ENCODE data around the gene DHFR2. TPM values are rescaled to one million over a fixed set of nuclear protein-coding genes. Genes with fewer than 3 reads are reported as not detected.
"Not testable (repeated sequence)": the region's sequence is repeated elsewhere in the genome, so short reads cannot be mapped to it uniquely, and the experiment has no call there.

Gene DHFR2
- total RNA-seq, 1 donor: 4.7 TPM

GRCh38 chr3:94095111-94095510 is 32.4 kb upstream of the DHFR2 start:
- no peak for DNase-seq (ENCODE audit: low read depth)
- TF ChIP-seq, protein P1, sequence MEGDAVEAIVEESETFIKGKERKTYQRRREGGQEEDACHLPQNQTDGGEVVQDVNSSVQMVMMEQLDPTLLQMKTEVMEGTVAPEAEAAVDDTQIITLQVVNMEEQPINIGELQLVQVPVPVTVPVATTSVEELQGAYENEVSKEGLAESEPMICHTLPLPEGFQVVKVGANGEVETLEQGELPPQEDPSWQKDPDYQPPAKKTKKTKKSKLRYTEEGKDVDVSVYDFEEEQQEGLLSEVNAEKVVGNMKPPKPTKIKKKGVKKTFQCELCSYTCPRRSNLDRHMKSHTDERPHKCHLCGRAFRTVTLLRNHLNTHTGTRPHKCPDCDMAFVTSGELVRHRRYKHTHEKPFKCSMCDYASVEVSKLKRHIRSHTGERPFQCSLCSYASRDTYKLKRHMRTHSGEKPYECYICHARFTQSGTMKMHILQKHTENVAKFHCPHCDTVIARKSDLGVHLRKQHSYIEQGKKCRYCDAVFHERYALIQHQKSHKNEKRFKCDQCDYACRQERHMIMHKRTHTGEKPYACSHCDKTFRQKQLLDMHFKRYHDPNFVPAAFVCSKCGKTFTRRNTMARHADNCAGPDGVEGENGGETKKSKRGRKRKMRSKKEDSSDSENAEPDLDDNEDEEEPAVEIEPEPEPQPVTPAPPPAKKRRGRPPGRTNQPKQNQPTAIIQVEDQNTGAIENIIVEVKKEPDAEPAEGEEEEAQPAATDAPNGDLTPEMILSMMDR (IDR thresholded peaks at IDR 0.05; ENCODE audit: insufficient read depth, low read depth, low read length): no peak
- H3K4me3 ChIP-seq (ENCODE audit: low read depth, low read length): no peak overlapping the region

GRCh38 chr3:94093151-94093550 is 30.4 kb upstream of the DHFR2 start:
- TF ChIP-seq, protein P1 (IDR thresholded peaks at IDR 0.05; ENCODE audit: insufficient read depth, low read depth, low read length): no peak
- no peak for DNase-seq (ENCODE audit: low read depth)
- H3K4me3 ChIP-seq (ENCODE audit: low read depth, low read length): no peak overlapping the region

- TF ChIP-seq, protein P1 (IDR thresholded peaks at IDR 0.05; ENCODE audit: insufficient read depth, low read depth, low read length): no peak
- DNase-seq (ENCODE audit: low read depth): no peak
- H3K4me3 ChIP-seq (ENCODE audit: low read depth, low read length): no peak overlapping the region
Measured at GRCh38 chr3:94092086-94092485, 29.4 kb upstream of the DHFR2 start.

DNA sequence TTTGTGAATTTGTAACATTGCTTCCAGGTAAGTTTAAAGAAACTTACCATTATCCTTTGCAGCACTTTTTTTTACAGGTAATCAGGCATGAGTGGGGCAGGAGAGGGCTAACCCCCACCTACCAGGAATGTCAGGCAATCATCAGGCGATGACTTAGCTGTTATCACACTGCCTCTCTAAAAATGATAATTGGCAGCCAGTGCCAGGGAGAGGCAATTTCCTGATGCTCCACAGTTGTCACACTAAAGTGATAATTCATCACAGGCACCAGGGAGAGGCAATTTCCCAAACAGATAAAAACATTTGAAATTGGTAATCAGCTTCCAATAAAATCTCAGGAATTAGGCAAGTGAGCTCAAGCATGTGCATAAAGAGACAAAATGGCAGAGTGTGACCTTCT is 26.4 kb upstream of the DHFR2 start:
- TF ChIP-seq, protein P1 (IDR thresholded peaks at IDR 0.05; ENCODE audit: insufficient read depth, low read depth, low read length): no peak
- H3K4me3 ChIP-seq (ENCODE audit: low read depth, low read length): no peak overlapping the region
- no peak for DNase-seq (ENCODE audit: low read depth)

GRCh38 chr3:94083261-94083660 is 20.5 kb upstream of the DHFR2 start:
- DNase-seq (ENCODE audit: low read depth): no peak
- TF ChIP-seq, protein P1 (IDR thresholded peaks at IDR 0.05; ENCODE audit: insufficient read depth, low read depth, low read length): no peak
- no peak overlapping the region for H3K4me3 ChIP-seq (ENCODE audit: low read depth, low read length)

DNA sequence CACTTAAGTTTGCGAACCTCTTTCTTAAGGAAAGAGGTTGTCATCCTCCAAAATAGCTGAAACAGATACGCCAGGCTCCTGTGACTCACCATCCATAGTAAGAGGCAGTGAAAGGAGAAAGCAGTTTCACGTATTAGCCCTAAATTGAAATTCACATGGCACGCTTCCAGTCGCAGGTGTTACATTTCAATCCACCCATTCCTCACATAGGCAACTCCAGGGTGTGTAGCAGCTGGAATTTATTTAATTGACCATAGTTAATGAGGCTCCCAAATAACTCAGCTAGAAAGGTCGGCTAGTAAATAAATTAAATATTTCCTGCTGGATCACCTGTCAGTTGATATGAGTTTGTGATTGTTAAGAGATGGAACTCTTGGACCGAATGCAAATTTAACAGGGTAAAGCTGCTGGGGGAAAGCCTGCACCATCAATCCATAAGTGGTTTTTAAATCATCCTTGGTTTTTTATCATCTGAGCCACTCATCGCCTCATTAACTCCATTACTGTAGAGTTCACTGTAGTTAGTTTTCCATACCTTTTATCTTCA is 19.7 kb upstream of the DHFR2 start:
- TF ChIP-seq, protein P1 (IDR thresholded peaks at IDR 0.05; ENCODE audit: insufficient read depth, low read depth, low read length): no peak
- H3K4me3 ChIP-seq (ENCODE audit: low read depth, low read length): no peak overlapping the region
- no peak for DNase-seq (ENCODE audit: low read depth)

DNA sequence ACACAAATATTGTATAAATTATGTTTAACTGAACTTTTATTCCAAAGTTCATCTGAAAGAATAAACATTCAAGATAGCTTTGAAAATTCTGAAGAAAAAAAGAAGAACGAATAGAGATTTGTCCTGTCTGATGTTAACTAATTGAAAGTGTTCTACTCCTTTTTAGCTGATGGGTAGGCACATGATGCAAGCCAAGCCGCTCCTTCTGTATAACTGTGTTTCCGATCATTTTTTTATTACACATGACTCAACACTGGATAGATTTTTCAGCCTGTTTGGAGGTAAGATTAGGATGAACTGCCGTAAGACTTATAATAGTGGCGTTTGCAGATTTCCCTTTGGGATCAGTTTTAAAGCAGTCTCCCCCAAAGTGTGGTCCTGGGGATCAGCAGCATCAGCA is 19.2 kb upstream of the DHFR2 start:
- H3K4me3 ChIP-seq (ENCODE audit: low read depth, low read length): no peak overlapping the region
- DNase-seq (ENCODE audit: low read depth): no peak
- TF ChIP-seq, protein P1 (IDR thresholded peaks at IDR 0.05; ENCODE audit: insufficient read depth, low read depth, low read length): no peak

- H3K4me3 ChIP-seq (ENCODE audit: low read depth, low read length); DNase-seq (ENCODE audit: low read depth): not testable (repeated sequence)
Measured at GRCh38 chr3:94080552-94080951, 17.8 kb upstream of the DHFR2 start.

Measured in fibroblast of villous mesenchyme (primary cell).